Skeletal muscle satellite cell (primary cell): ENCODE data around the gene ADGRF5.

Experiments used
- H3K27me3 ChIP-seq: 2 replicates; pipeline ENCODE4 v1.7.0; 2013; ENCODE audit warnings: low read length; ENCODE audit not compliant: control insufficient read depth, insufficient read depth
- H3K36me3 ChIP-seq: 2 replicates; pipeline ENCODE4 v1.7.0; 2013; ENCODE audit warnings: mild to moderate bottlenecking, control low read depth, low read length; ENCODE audit not compliant: insufficient read depth
- H3K4me1 ChIP-seq: 2 replicates; pipeline ENCODE4 v1.7.0; 2013; ENCODE audit warnings: low read length; ENCODE audit not compliant: control insufficient read depth, insufficient read depth
- H3K4me2 ChIP-seq: 2 replicates; pipeline ENCODE4 v1.7.0; 2013; ENCODE audit warnings: mild to moderate bottlenecking, low read length
- H3K4me3 ChIP-seq: 2 replicates; pipeline ENCODE4 v1.7.0; 2013; ENCODE audit warnings: low read length
- H3K9ac ChIP-seq: 2 replicates; pipeline ENCODE4 v1.7.0; 2013; ENCODE audit warnings: mild to moderate bottlenecking, low read depth, low read length, moderate library complexity
- H3K9me3 ChIP-seq: replicated peaks from 2 replicates; pipeline ENCODE4 v1.7.0; 2013; ENCODE audit warnings: mild to moderate bottlenecking, control low read depth, low read length

Gene ADGRF5

DNA sequence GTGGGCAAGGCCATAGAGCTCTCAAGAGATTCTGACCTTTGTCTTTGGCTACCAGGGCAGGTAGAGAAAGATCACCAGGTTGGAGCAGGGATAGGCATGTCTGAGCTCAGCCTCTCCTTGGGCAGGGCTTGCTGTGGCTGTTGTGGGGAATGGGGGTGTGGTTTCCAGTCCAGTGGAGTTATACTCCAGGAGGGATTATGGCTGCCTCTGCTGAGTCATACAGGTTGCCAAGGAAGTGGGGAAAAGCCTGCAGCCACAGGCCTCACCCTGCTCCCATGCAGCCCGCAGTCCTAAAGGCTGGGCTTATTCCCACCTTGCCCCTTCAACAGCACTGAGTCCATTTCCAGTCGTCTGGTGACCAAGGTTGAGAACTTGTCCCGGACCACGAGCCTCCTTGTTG lies 106.6 kb downstream of the ADGRF5 start:
- Histone ChIP-seq H3K9ac (no peak overlapping the region), H3K4me2 (no peak overlapping the region), H3K36me3 (no peaks in the 10 kb centered on the region), H3K9me3 (no peaks in the 10 kb centered on the region), H3K27me3 (peaks cover 5% of the 10 kb centered on the region), H3K4me1 (no peaks in the 10 kb centered on the region), H3K4me3 (no peak overlapping the region)

DNA sequence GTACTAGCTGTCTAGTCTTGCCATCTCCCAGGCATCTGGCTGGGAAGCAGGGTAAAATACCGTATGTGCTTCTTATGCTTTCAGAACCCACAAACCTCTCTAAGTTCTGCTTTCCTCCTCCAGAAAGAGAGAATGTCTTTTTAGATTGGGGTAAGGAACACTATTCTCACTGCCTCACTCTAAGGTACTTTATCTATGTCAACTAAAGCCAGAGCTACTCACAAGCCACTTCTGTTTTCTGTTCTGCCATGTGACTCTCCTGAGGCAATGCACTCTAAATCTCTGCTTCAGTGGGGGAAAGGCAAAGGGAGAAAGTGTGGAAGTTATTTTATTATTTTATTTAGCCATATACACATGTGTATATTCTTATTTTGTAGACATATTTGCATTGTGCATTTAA lies 112.9 kb downstream of the ADGRF5 start:
- Histone ChIP-seq H3K9ac (no peak overlapping the region), H3K4me3 (no peak overlapping the region), H3K36me3 (no peaks in the 10 kb centered on the region), H3K4me1 (no peaks in the 10 kb centered on the region), H3K9me3 (no peaks in the 10 kb centered on the region), H3K4me2 (no peak overlapping the region), H3K27me3 (peaks cover 17% of the 10 kb centered on the region)
